ENCODE results near the gene LYZL2. TPM values are rescaled to one million over a fixed set of nuclear protein-coding genes. Genes with fewer than 3 reads are reported as not detected.

Gene LYZL2
- total and polyA plus RNA-seq, 4 donors: not detected

DNA sequence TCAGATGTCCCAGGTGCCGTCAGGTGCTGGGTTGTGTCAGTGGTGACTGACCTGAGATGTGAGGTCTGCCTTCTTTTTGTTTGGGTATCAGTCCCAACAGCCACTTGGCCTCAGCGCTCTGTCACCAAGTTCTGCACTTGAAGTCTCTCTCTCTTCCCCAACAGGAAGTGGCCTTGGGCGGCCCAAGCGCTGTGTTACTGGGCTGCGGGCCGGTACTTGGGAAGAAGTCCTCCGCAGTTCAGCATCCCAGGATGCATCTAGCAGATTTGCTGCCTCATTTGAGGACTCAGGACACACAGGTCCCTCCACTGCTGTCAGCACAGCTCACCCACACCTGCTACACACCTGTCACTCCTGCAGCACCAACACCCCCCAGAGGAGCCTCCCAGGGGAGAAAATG lies 40.1 kb downstream of the LYZL2 start (continued):
- TF ChIP-seq, protein P1, sequence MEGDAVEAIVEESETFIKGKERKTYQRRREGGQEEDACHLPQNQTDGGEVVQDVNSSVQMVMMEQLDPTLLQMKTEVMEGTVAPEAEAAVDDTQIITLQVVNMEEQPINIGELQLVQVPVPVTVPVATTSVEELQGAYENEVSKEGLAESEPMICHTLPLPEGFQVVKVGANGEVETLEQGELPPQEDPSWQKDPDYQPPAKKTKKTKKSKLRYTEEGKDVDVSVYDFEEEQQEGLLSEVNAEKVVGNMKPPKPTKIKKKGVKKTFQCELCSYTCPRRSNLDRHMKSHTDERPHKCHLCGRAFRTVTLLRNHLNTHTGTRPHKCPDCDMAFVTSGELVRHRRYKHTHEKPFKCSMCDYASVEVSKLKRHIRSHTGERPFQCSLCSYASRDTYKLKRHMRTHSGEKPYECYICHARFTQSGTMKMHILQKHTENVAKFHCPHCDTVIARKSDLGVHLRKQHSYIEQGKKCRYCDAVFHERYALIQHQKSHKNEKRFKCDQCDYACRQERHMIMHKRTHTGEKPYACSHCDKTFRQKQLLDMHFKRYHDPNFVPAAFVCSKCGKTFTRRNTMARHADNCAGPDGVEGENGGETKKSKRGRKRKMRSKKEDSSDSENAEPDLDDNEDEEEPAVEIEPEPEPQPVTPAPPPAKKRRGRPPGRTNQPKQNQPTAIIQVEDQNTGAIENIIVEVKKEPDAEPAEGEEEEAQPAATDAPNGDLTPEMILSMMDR (IDR thresholded peaks at IDR 0.05; ENCODE audit: low read depth, low read length, missing input control): no peak
- no peak for TF ChIP-seq EGR1 (IDR thresholded peaks at IDR 0.05; ENCODE audit: low read depth in 2 of 2)

- H3K4me3 ChIP-seq (ENCODE audit: low read depth in 1 of 3, low read length in 3 of 3): no peak overlapping the region
- 16% methylated on average over 8 of the region's 8 CpGs for WGBS
- TF ChIP-seq FOXA2 (IDR thresholded peaks at IDR 0.05) (no peak), JUND (IDR thresholded peaks at IDR 0.05) (no peak), RAD21 (IDR thresholded peaks at IDR 0.05) (peak in 1 of 2 donors; percentile 30), TAF1 (conservative IDR thresholded peaks at IDR 0.05) (no peak), RXRA (IDR thresholded peaks at IDR 0.05) (peak in 1 of 2 donors; percentile 7)
- no peak for DNase-seq (ENCODE audit: low spot score)
- H3K4me1 ChIP-seq (ENCODE audit: control insufficient read depth in 4 of 4, insufficient read depth in 4 of 4, low read length in 3 of 4): peaks cover 3 to 26% (median 21%) of the 10 kb centered on the region in 4 donors
- H3K36me3 ChIP-seq (ENCODE audit: control insufficient read depth in 4 of 4, insufficient read depth in 3 of 4, low read depth in 1 of 4, low read length in 3 of 4): no peaks in the 10 kb centered on the region
- peak overlapping the region; percentile 15 to 31 for H3K27ac ChIP-seq (ENCODE audit: low read depth in 1 of 2, low read length in 2 of 2)
- peak overlapping the region in 1 of 2 donors; percentile 24 for H3K9ac ChIP-seq (ENCODE audit: low read depth in 1 of 2, low read length in 2 of 2)
- no peaks in the 10 kb centered on the region for H3K9me3 ChIP-seq (ENCODE audit: control insufficient read depth in 4 of 4, low read length in 3 of 4)
- no peaks in the 10 kb centered on the region for H3K27me3 ChIP-seq (ENCODE audit: control insufficient read depth in 4 of 4, insufficient read depth in 4 of 4, low read length in 3 of 4)
These were observed 42.0 kb downstream of the LYZL2 start for GRCh38 chr10:30587522-30588031.

DNA sequence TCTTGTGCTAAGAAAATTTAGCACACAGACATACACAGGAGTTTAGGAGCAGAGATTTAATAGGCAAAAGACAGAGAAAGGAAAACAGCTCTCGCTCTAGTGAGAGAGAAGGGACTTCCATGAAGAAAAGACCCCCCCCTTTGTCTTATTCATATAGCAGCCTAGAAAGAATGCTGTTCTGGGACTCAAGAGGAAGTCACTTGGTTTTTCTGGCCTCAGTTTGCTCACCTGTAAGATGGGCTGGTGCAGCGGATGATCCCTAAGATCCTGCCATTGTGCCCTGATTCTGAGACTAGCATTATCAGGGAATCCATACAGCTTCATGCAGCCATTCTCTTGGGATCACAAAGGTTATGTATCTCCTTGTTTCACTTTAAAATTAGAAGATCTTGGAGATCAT lies 42.7 kb downstream of the LYZL2 start:
- 98% methylated on average over 2 of the region's 2 CpGs for WGBS
- H3K36me3 ChIP-seq (ENCODE audit: control insufficient read depth in 4 of 4, insufficient read depth in 3 of 4, low read depth in 1 of 4, low read length in 3 of 4): no peaks in the 10 kb centered on the region
- no peak for TF ChIP-seq GABPA (IDR thresholded peaks at IDR 0.05 in 1 of 2, conservative IDR thresholded peaks at IDR 0.05 in 1 of 2)
- H3K27ac ChIP-seq (ENCODE audit: low read depth in 1 of 2, low read length in 2 of 2): no peak overlapping the region
- no peaks in the 10 kb centered on the region for H3K9me3 ChIP-seq (ENCODE audit: control insufficient read depth in 4 of 4, low read length in 3 of 4)
- H3K27me3 ChIP-seq (ENCODE audit: control insufficient read depth in 4 of 4, insufficient read depth in 4 of 4, low read length in 3 of 4): no peaks in the 10 kb centered on the region
- H3K4me1 ChIP-seq (ENCODE audit: control insufficient read depth in 4 of 4, insufficient read depth in 4 of 4, low read length in 3 of 4): peaks cover 3 to 26% (median 20%) of the 10 kb centered on the region in 4 donors
- H3K4me3 ChIP-seq (ENCODE audit: low read depth in 1 of 3, low read length in 3 of 3): no peak overlapping the region
- DNase-seq (ENCODE audit: low spot score): no peak
- H3K9ac ChIP-seq (ENCODE audit: low read depth in 1 of 2, low read length in 2 of 2): no peak overlapping the region

GRCh38 chr10:30583778-30584415 lies 45.7 kb downstream of the LYZL2 start:
- H3K9me3 ChIP-seq (ENCODE audit: control insufficient read depth in 4 of 4, low read length in 3 of 4): no peaks in the 10 kb centered on the region
- H3K36me3 ChIP-seq (ENCODE audit: control insufficient read depth in 4 of 4, insufficient read depth in 3 of 4, low read depth in 1 of 4, low read length in 3 of 4): no peaks in the 10 kb centered on the region
- H3K27ac ChIP-seq (ENCODE audit: low read depth in 1 of 2, low read length in 2 of 2): peak overlapping the region; percentile 63 to 75
- WGBS: 28% methylated on average over 15 of the region's 15 CpGs
- peaks cover 3 to 32% (median 20%) of the 10 kb centered on the region in 4 donors for H3K4me1 ChIP-seq (ENCODE audit: control insufficient read depth in 4 of 4, insufficient read depth in 4 of 4, low read length in 3 of 4)
- peak overlapping the region; percentile 47 to 71 for H3K9ac ChIP-seq (ENCODE audit: low read depth in 1 of 2, low read length in 2 of 2)
- DNase-seq (ENCODE audit: low spot score): no peak
- peak overlapping the region in 1 of 3 donors; percentile 39 for H3K4me3 ChIP-seq (ENCODE audit: low read depth in 1 of 3, low read length in 3 of 3)
- no peaks in the 10 kb centered on the region for H3K27me3 ChIP-seq (ENCODE audit: control insufficient read depth in 4 of 4, insufficient read depth in 4 of 4, low read length in 3 of 4)
- peak; percentile 87 for TF ChIP-seq SP1 (IDR thresholded peaks at IDR 0.05)
- TF ChIP-seq NR2F2 (IDR thresholded peaks at IDR 0.05): peak; percentile 25
- peak; percentile 81 for TF ChIP-seq REST (IDR thresholded peaks at IDR 0.05)
- no peak for TF ChIP-seq FOXA1 (IDR thresholded peaks at IDR 0.05)
- TF ChIP-seq GABPA (IDR thresholded peaks at IDR 0.05 in 1 of 2, conservative IDR thresholded peaks at IDR 0.05 in 1 of 2): peak in 1 of 2 donors; percentile 20
- peak in 1 of 2 donors; percentile 58 for TF ChIP-seq EGR1 (IDR thresholded peaks at IDR 0.05; ENCODE audit: low read depth in 2 of 2)
- TF ChIP-seq, protein P1 (IDR thresholded peaks at IDR 0.05; ENCODE audit: low read depth, low read length, missing input control): no peak
- no peak for TF ChIP-seq ATF3 (IDR thresholded peaks at IDR 0.05)
- TF ChIP-seq HNF4G (IDR thresholded peaks at IDR 0.05): no peak
- TF ChIP-seq, protein P2, sequence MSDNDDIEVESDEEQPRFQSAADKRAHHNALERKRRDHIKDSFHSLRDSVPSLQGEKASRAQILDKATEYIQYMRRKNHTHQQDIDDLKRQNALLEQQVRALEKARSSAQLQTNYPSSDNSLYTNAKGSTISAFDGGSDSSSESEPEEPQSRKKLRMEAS (IDR thresholded peaks at IDR 0.05): peak; percentile 68

Measured in liver (tissue), 9 donors.